ENCODE results near the gene NIPSNAP3A.

Gene NIPSNAP3A

DNA sequence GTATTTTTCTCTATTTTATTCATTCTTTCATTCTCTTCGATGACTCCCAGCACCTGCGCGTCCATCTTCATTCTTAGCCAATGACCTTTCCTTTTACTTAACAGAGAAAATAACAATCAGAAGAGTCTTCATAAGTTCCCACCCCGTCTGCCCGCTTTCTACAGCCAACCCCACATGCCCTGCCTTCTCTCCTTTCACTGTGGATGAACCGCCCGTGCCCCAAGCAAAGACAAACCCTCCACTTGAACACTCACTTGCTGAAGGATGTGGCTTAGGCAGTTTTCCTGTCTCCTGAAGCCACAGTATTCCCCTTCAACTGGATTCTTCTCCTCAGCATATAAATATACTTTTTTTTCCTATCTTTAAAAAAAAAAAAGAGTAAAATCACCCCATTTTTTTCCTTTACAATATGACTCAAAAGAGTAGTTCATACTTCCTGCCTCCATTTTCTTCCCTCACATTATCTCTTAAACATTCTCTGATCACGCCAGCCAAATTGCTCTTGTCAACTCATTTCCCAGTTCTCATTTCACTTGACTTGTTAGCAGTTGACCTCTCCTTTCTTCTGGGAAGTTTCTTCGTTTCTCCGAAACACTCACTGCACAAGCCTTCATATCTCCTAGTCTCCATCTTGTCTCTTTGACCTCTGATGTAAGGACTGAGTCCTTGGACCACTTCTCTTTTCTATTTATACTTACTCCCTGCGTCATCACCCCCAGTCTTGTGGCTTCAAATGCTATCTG is 27.5 kb downstream of the NIPSNAP3A start:
- DNase-seq = no peak

DNA sequence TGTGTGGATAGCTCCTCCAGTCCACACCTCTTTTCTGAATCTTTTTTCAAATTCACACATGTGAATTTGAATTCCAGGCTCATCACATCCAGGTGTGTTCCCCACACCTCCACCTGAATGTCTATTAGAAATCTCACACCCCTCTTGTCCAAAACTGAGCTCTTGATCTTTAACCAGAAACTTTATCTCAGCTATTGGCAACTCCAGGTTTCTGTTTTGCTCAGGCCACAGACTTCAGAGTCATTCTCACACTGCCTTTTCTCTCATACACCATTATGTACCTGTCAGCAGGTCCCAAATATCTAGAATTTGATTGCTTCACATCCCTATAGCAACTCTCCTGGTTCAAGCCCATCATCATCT is 28.1 kb downstream of the NIPSNAP3A start:
- DNase-seq = no peak

DNA sequence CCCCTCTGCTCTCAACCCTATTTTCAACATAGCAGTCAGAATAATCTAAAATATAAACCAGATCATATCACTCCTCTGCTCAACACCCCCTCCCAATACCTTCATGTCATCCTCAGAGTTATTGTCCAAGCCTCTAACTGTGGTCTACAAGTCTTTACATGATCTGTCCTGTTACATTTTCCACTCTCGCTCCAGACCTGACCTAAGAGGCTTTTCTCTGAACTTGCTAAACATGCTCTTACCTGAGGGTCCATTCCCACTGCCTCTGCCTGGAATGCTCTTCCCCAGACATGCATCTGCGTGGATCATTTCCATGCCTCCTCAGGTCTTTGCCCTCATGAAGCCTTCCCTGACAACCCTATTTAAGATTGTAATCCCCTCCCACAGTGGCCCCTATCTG is 28.5 kb downstream of the NIPSNAP3A start:
- no peak for DNase-seq

DNA sequence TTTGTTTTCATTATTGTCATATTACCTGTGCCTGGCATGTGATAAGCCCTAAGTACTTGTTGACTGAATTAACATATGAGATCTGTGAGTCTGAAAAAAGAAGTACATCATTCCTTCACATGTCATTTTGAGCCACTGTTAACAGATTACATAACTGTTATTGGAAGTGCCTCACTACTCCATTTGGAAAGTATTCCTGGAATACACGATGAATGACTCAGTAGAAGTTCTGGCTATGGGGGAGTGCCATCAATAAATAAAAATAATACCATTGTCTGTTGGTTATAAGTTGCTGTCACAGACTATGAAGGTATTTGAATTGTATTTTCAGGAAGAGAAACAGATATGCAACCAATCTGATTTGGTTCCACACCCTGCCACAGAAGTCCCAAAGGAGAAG is 29.3 kb downstream of the NIPSNAP3A start:
- DNase-seq = no peak

DNA sequence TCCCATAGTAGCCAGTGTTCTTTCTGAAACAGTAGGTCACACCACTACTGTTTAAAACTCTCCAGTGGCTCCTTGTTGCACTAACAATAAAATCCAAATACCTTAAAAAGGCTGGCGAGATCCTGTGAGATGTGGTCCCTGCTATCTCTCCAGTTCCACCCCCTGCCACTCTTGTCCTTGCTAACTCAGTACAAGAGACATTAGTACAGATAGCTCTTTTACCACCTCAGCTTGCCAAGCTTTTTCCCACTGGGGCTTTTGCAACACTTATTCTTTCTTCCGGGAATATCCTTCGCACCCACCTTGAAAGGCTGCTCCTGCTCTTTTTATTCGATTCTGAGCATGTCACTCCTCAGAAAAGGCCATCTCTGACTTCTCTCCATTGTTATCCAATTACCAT is 31.3 kb downstream of the NIPSNAP3A start:
- no peak for DNase-seq

DNA sequence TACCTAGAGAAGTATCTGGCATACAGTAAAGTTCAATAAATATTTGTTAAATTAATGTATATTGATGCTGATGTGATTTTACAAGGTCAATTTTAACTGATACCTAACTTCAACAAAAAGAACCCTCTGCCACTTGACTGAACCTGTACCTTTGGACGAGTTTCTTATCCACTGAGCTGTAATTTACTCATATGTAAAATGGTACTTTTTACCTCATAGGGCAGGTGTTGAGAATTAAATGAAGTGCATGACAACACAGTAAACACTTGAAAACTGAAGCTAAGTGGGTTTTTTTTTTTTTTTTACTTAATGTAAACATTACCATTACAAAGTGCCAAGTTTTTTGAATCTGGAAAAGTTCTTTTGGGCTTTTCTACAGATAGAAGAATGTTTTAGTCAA is 31.9 kb downstream of the NIPSNAP3A start:
- no peak for DNase-seq

- no peak for DNase-seq
These were observed 32.6 kb downstream of the NIPSNAP3A start for GRCh38 chr9:104779946-104780535.

- DNase-seq = no peak
These were observed 33.4 kb downstream of the NIPSNAP3A start for GRCh38 chr9:104780796-104781395.

- DNase-seq = no peak
These were observed 36.1 kb downstream of the NIPSNAP3A start for GRCh38 chr9:104783588-104783987.

- no peak for DNase-seq
These were observed 36.6 kb downstream of the NIPSNAP3A start for GRCh38 chr9:104784098-104784497.

- DNase-seq = no peak
These were observed 38.8 kb downstream of the NIPSNAP3A start for GRCh38 chr9:104786293-104786692.

GRCh38 chr9:104787306-104788015 is 40.0 kb downstream of the NIPSNAP3A start:
- DNase-seq = no peak

DNA sequence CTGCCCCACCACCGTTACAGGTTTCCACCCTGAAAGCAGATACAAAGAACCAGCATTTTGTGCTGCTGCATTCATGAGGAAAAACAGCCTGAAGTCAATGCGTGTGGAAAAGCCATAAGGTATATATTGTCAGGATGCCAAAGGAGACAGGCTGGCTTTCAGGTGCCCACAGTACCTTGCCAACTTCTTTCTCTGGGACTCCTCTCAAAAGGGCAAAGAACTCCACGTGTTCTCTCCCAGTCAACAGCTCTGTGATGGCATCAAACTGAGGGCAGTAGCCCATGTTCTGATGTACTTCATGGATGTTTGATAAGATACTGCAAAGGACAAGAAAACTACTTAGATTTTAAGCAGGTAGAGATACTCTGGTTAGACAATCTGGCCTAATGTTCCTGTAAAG is 40.8 kb downstream of the NIPSNAP3A start:
- DNase-seq = no peak

- DNase-seq = no peak
These were observed 46.6 kb downstream of the NIPSNAP3A start for GRCh38 chr9:104794070-104794469.

DNA sequence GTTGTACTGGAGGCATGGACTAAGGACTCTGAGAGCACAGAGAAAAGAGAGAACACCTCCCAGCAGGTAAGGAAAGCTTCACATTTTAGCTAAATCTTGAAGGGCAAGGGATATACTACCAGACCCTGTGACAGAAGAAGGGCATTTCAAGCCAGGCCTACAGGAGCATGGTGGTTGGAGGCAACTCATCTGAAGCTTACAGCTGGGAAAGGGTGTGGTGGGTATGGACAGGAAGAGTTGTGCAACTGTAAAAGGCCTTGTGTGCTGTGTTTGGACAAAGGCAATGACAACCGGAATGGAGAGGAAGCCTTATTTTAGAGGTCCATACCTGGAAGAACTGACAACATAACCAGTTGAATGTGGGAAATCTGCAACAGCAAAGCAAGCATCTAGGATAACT is 47.6 kb downstream of the NIPSNAP3A start:
- DNase-seq = no peak

DNA sequence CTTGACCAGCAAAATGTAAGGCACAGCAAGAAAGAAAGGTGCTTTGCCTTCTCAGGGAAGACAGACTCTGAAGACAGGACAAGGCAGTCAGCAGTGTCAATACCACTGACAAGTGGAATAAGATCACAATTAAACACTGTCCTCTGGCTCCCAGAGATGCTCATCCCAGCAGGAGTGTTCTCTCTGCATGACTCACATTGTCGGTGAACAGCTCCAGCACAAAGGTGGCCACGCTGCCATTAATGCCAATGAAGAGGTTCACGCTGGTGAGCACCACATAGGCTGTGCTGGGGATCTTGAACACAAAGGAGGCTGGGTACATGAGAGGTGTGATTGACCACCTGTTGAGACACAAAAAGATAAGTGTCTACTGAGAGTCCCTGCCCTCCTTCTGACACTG is 48.4 kb downstream of the NIPSNAP3A start:
- DNase-seq = no peak

- DNase-seq = no peak
These were observed 50.9 kb downstream of the NIPSNAP3A start for GRCh38 chr9:104798209-104798995.

GRCh38 chr9:104800068-104800785 is 52.7 kb downstream of the NIPSNAP3A start:
- DNase-seq = no peak

GRCh38 chr9:104802110-104802509 is 54.6 kb downstream of the NIPSNAP3A start:
- no peak for DNase-seq

DNA sequence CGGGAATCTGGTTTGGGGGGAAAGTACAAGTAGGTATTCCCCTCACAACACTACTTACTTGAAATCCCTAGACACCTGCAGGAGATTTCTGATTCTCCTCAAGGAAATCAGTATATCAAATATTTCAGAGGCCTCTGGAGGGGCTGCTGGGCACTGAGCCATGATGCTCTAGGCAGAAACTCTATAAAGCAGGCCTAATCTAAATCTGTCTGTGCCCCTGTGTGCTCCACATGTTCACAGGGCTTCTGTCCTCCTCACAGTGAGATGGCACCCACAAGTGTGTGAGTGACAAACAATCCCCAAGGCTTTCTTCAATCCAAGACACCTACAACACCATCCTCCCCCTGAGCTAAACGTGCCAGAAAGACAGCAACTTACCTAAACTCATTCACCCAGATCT is 55.4 kb downstream of the NIPSNAP3A start:
- DNase-seq = no peak

GRCh38 chr9:104805441-104805840 is 58.0 kb downstream of the NIPSNAP3A start:
- DNase-seq = no peak

- no peak for DNase-seq
These were observed 60.6 kb downstream of the NIPSNAP3A start for GRCh38 chr9:104808035-104808614.
